DLD1 (cell line): ENCODE data around the gene BDNF.
"Not testable (repeated sequence)": the region's sequence is repeated elsewhere in the genome, so short reads cannot be mapped to it uniquely, and the experiment has no call there.

ENCODE experiments used
- in situ Hi-C: cut with HindIII; loops from 2 replicates; pipeline ENCODE4 v1.10.0; 2017; ENCODE audit warnings: low sequenced_read_pairs

BDNF gene

DNA sequence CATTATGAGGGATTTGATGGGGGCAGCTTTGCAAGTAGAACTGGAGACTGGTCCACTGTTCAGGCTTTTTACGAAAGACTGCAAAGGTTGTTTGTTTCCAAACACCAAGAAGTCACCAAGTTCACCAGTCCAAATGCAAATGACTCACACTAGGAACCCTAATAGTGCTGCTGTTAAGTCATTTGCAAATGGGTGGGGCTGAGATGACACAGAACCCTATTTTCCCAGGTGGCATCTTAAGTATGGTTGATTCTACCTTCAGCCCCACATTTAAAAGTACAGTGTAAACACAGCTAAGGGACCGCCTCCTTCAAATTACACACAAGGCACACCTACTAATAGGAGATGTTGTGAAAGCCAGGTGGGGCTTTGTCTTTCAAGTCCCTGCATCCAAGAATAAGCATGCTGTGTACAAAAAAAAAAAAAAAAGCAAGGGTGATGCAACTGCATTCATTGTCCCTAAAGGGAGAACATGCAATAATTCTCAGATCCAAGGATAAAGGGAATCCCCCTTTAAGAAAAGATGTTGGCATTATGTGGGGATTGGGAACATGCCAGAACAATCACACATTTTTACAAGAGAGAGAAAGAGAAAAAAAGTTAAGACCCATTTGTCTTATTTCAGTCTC, 27.3 kb downstream of the BDNF start:
- in situ Hi-C loops = no loop called here

GRCh38 chr11:27665508-27666101, 34.6 kb downstream of the BDNF start:
- in situ Hi-C loops = not testable (repeated sequence)

DNA sequence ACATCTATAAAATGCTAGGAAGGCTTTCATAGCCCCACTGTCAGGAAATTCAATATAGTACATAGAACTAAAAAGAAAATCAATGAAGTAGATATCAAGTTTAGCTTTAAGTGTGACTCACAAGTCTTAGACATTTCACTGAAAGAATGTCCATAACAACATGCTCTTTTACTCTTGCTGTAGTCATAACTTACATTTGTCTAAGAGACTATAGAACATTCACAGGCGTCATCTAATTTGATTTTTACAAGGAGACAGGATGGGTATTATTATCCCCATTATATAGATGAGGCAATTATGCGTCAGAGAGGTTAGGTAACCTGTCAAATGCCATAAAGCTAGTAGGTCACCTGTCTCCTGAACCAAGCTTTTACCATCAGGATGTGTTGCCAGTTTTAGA, 36.9 kb downstream of the BDNF start:
- in situ Hi-C loops = no loop called here

GRCh38 chr11:27660171-27660570, 40.1 kb downstream of the BDNF start:
- in situ Hi-C loops = no loop called here

DNA sequence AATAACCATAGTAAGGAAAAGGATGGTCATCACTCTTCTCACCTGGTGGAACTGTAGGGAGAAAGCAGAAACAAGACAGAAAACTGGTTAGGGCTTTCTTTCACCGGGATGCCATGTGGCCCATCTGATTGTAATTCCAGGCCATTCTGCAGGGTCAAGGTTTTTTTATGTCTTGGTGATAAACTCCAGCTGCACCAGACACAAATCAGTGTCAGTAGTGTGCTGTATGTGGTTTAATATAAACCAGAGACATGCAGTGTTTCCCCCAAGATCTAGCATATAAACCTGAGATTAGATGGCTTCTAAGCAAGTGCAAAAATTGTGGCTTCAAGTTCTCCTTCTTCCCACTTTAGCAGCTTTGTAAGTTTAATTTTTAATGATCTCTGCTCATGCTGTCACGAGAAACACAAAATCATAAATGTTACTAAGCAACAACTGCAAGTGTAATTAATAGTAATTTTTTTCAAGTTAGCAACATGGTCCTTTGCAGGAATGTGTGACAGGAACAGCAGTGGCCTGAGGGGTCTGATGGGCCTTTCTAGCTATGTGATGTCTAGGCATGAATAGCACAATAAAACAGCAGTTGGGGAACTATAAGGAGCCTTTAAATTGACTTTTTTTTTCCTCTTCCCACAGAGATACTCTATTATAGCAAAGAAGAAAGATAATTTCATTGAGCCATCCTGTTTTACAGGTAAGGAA, 41.6 kb downstream of the BDNF start:
- in situ Hi-C loops = no loop called here

DNA sequence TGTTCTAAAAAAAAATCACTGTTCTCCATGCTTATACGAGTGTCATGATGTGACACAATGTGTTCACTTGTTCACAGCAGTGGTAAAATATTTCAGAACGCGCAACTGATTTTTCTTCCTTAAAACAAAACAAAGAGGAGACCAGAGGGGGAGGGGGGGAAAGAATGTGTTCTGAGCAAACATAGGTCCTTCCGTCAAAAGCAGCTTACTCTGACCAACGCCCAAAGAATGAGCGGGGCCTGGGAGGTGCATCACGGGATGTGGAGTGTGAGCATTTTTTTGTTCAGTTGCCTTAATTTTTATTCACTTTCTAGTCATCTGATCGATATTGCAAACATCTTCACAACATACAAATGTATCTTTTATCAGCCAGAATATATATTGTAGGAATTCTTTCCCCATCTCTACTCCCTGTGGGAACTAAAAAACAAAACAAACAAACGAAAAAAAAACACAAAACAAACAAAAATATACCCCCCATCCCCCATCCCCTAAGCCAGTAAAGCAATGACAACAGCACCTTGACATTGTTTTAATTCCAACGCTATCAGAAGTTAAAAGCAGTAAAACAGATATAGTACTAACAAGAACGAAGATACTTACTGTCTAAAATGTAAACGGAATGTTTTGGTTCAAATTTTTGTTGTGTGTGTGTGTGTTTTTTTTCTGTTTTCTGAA, 43.3 kb downstream of the BDNF start:
- in situ Hi-C loops = no loop called here

GRCh38 chr11:27656320-27656719, 43.9 kb downstream of the BDNF start:
- in situ Hi-C loops = no loop called here

DNA sequence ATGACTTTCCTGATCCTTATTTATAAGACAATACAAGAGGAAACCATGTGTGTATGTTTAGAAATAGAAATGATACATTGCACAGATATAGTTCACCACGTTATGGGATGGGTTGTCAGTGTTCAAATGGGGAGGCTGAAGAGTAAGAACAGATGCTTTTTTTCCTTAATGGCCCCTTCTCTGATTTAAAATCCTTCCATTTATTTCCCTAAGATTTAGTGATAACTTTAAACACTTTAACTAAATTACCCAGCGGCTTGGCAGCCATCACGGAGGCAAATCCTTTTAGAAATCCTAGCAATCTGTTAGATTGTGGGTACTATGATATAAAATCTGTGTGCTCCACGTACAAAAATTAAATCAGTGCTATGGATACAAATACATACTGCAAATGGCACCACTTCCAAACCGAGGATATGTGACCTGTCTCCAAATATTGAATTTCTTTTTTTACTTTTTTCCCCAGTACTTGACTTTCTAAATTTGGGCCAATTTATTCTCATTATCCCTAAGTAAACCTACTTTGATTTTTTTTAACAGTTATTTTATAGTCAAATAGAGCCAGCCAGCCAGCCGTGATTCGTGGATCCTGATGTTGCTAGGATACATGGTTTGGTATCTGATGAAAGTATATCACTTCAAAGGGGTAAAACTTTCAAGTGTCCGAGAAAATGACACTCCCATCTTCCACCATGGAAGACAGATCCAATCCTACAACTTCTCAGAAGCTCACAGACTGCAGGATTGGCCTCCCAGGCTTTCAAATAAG, 46.1 kb downstream of the BDNF start:
- in situ Hi-C loops = no loop called here

GRCh38 chr11:27651711-27652110, 48.5 kb downstream of the BDNF start:
- in situ Hi-C loops = no loop called here

DNA sequence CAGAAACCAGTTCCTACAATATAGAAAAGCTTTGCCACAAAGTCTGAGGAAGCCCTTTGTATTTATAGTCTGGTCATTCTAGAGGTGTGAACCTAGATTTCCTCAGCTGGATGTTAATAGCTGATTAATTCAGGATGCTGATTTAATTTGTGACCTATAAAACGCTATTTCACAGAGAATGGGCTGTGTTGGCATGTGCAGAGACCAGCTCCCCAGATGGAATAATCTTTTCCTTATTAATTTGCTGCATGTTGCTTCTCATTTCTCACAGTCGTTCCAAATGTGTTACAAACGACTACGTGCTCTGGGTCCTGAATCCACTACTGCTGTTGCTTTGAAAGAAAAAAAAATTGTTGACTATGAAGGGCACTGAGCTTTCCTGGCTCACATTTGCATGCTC, 49.3 kb downstream of the BDNF start:
- in situ Hi-C loops = no loop called here

GRCh38 chr11:27649800-27650199, 50.5 kb downstream of the BDNF start:
- in situ Hi-C loops = no loop called here

DNA sequence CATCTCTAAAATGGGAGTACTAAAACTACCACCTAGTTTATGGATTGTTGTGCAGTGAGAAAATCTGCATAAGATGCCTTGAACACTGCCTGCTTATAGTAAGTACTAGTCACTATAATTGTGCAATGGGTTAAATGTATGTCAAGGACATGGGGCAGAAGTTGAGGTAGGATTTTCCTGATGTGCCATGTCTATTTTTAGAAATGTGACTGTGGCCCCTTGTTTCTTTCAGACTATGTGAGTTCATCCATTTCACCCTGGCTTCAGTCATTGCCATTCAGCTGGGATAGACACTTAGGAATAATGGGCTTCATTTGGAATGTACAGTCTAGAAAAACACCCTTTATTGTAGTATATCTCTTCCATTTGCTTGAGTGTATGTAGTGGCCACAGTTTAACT, 51.4 kb downstream of the BDNF start:
- in situ Hi-C loops = no loop called here

GRCh38 chr11:27646051-27646818, 54.0 kb downstream of the BDNF start:
- in situ Hi-C loops = no loop called here

DNA sequence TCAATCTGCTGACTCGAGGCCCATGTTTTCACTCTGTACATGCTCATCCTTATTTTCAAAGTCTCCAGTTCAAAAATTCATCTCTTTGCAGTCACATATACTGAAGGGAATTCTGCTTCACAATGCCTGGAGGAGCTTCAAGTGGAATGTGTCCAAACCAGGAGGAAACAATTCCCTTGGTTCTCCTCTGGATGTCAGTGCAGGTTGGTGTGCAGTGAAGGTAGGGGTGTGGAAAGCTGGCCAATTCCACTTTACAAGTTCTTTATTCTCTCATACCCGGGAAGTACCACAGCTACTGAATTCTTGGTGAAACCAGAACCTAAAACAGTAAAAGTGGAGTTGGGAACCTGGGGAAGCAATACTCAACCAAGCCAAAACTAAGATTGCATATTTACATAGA, 57.3 kb downstream of the BDNF start:
- in situ Hi-C loops = no loop called here

DNA sequence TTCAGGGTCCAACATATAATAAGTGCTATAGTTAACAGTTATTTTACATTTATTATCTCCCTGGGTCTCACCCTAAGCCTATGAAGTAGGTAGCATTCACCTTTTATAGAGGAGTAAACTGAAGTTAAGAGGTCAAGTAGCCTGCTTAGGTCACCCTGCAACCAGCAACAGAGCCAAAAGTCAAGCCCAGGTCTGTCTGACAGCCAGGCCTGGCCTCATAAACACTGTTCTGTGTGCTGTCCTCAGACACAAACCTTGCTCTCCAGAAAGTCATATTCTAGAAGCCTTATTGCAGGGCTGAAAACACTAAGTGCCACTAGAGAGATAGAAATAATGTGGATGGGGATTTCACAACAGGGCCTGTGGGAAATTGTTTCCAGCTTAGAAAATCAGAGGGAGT, 59.3 kb downstream of the BDNF start:
- in situ Hi-C loops = no loop called here

DNA sequence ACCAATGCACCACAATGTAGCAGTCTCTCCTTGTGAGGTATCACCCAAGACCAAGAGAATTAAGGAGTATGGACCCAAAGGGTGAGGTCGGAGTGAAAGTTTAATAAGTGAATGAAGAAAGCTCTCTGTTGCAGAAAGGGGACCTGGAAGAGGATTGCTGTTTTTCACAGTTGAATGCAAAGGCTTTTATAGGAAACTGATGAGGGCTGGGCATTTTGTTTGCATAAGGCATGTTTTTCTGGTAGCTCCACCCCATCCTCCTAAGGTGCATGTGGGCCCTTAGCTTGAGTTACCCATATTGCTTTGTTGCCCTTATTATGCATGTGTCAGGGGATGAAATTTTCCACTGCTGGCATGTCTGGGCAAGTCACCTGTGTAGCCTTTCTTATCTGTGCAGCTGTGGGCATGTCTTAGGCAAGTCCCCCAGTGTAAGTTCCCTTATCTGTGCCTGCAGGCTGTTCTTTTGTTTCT, 64.7 kb downstream of the BDNF start:
- in situ Hi-C loops = no loop called here

DNA sequence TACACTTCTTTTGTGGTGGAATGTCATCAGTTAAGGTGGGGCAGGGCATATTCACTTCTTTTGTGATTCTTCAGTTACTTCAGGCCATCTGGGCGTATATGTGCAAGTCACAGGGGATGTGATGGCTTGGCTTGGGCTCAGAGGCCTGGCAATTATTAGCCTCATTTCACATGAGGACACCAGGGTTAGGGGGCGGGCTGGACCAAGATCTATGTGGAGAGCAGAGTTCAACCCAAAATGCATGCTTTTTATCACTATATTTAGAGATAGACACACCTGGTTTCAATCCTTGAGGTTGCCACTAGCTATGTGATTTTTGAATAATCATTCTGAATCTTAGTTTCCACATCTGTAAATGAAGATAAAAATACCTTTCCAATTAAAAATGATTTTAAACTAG, 65.5 kb downstream of the BDNF start:
- in situ Hi-C loops = not testable (repeated sequence)

DNA sequence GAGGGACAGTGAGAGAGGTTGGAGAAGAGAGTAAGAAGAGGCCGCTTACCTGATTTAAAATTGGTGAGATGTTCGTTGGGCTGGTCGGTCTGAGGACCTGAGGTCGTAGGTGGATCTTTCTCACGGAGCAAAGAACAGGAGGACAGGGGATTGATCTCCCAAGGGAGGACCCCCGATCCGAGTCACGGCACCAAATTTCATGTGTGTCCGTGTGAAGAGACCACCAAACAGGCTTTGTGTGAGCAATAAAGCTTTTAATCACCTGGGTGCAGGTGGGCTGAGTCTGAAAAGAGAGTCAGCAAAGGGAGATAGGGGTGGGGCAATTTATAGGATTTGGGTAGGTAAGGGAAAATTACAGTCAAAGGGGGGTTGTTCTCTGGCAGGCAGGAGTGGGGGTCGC, 66.0 kb downstream of the BDNF start:
- in situ Hi-C loops = not testable (repeated sequence)

- in situ Hi-C loops = not testable (repeated sequence)
Observed at GRCh38 chr11:27629023-27629422, 71.2 kb downstream of the BDNF start.

DNA sequence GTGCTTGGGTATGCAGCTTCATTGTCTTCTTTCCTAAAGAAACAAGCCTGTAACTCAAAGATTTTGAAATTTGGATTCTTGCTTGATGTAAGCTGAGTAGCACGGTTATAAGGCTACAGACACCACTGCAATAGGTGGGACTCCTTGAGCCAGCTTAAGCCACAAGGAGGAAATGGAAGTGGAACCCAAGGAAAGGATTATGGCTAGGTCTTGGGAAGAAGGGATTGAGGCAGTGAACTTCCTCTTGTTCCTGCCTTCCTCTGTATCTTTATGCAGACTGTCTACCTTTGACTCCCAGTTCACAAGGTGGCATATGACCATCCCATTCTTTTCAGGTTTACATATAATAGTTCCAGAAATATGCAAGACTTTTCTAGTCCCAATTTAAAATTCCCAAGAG, 72.3 kb downstream of the BDNF start:
- in situ Hi-C loops = no loop called here
